22Rv1 (cell line): ENCODE data around the gene GCSAML.

Experiments
- CTCF ChIP-seq: fragments of 450-650 bp; IDR thresholded peaks from 2 replicates; pipeline ENCODE4 v1.5.1; 2017; ENCODE audit warnings: mild to moderate bottlenecking
- ZFX ChIP-seq: fragments of 450-650 bp; IDR thresholded peaks from 2 replicates; pipeline ENCODE4 v1.6.1; 2017; ENCODE audit warnings: antibody characterized with exemption, borderline replicate concordance

GRCh38 chr1:247538561-247538960 lies 10.4 kb upstream of the GCSAML start:
- TF ChIP-seq CTCF, result no peak
- TF ChIP-seq ZFX, result no peak
